GM21423 (cell line): ENCODE results near the gene CYP2C18.
"Not testable (repeated sequence)": the region's sequence is repeated elsewhere in the genome, so short reads cannot be mapped to it uniquely, and the experiment has no call there.

ENCODE experiments used
- ATAC-seq: cut with Tn5 transposase; IDR thresholded peaks from one replicate; pipeline ENCODE4 v1.9.1; 2021; ENCODE audit warnings: mild to moderate bottlenecking, moderate library complexity; ENCODE audit not compliant: unreplicated experiment

CYP2C18 gene

DNA sequence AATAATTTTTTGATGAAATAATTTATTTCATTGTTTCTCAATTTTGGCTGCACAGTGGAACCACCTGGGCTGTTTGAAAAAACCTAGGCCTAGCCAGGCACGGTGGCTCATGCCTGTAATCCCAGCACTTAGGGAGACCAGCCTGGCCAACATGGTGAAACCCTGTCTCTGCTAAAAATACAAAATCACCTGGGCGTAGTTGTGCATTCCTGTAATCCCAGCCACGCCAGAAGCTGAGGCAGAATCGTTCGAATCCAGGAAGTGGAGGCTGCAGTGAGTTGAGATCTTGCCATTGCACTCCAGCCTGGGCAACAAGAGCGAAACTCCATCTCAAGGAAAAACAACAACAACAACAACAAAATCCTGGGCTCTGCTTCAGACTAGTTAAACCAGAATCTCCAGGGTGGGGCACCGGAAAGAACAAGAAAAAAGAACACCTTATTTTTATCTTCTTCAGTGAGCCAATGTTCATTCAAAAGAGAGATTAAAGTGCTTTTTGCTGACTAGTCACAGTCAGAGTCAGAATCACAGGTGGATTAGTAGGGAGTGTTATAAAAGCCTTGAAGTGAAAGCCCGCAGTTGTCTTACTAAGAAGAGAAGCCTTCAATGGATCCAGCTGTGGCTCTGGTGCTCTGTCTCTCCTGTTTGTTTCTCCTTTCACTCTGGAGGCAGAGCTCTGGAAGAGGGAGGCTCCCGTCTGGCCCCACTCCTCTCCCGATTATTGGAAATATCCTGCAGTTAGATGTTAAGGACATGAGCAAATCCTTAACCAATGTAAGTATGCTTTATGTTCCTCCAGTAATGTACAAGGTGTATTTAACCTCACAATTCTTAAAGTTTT lies at the start of gene CYP2C18:
TSS of gene CYP2C18 (plus strand) at position 516 of the 841 bp plus-strand sequence. CDS start at position 607, 91 bp downstream.
- ATAC-seq = no peak

DNA sequence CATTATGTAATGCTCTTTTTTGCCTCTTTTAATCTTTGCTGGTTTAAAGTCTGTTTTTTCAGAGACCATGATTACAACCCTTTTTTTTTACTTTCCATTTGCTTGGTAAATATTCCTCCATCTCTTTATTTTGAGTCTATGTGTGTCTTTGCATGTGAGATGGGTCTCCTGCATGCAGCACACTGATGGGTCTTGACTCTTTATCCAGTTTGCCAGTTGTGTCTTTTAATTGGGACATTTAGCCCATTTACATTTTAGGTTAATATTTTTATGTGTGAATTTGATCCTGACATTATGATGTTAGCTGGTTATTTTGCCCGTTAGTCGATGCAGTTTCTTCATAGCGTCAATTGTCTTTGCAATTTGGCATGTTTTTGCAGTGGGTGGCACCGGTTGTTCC lies 45.4 kb upstream of the CYP2C18 start:
- not testable (repeated sequence) for ATAC-seq

GRCh38 chr10:94639902-94640301 lies 43.6 kb upstream of the CYP2C18 start:
- ATAC-seq = no peak

DNA sequence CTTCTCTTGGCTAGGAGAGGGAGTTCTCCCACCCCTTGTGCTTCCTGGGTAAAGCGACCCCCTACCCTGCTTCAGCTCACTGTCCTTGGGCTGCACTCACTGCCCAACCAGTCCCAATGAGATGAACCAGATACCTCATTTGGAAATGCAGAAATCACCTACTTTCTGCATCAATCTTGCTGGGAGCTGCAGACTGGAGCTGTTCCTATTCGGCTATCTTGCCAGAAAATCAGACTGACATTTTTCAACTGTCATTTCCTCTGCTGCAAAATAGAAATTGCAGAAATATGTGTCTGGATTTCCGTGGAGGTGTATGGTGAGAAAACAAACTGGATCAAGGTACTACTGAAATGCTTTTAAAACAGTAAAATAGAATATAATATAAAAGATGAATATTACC lies 43.0 kb upstream of the CYP2C18 start:
- ATAC-seq = no peak

- ATAC-seq = no peak
Measured at GRCh38 chr10:94641480-94641879, 42.0 kb upstream of the CYP2C18 start.

- ATAC-seq = no peak
Measured at GRCh38 chr10:94644352-94644751, 39.2 kb upstream of the CYP2C18 start.

DNA sequence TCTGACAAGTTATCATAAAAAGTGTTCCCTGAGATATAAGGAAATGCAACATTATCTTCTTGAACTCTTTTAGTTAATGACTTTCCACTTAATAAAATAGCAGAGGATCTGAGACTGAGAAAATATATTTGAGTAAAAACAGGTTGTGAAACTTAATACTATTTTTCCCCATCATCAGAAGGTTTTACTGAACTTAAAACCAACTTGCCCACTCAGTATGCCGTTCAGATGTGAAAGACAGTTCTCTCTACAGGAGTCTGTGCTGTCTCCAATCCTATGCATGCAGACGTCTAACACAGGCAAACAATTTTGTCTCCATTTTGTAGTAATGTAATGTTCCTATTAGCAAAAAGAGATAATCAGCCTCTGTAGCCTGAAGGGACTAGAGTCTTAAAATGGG lies 38.2 kb upstream of the CYP2C18 start:
- ATAC-seq = peak; percentile 79

DNA sequence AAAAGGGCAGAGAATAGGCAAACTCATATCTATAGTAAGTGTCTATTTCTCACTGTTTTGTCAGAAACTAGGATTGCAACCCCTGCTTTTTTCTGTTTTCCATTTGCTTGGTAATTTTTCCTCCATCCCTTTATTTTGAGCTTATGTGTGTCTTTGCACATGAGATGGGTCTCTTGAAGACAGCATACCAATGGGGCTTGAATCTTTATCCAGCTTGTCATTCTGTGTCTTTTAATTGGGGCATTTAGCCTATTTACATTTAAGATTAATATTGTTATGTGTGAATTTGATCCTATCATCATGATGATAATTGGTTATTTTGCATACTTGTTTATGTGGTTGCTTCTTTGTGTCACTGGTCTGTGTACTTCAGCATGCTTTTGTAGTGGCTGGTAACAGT lies 28.3 kb upstream of the CYP2C18 start:
- ATAC-seq = not testable (repeated sequence)

- not testable (repeated sequence) for ATAC-seq
Measured at GRCh38 chr10:94663061-94663460, 20.5 kb upstream of the CYP2C18 start.

GRCh38 chr10:94666391-94667102 lies 17.0 kb upstream of the CYP2C18 start:
- ATAC-seq = no peak

DNA sequence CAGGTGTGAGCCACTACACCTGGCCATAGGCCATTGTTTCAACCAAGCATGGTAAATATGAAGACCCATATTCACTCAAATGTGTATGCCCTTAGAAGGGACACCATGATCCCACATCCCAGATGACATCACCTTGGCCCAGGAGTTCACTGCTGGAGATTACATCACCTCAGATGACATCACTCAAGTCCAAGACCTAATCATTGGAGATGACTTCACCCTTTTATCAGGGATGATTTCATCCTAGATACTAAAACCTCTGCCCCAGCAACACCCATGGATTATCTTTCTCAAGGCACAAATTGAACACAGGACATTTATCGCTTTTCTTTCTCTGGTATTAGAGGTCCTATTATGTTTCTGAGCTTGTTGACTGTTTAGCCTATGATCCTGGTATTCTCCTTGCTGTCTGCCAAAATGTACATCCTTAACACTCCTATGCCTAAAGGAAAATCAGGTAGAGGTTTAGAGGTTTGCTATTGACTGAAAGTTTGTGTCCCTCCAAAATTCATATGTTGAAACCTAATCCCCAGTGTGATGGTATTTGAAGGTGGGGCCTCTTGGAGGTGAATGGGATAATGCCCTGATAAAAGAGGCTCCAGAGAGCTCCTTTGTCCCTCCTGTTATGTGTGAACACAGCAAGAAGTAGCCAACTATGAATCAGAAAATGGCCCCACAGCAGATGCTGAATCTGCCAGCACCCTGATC lies 9.8 kb upstream of the CYP2C18 start:
- ATAC-seq = no peak

DNA sequence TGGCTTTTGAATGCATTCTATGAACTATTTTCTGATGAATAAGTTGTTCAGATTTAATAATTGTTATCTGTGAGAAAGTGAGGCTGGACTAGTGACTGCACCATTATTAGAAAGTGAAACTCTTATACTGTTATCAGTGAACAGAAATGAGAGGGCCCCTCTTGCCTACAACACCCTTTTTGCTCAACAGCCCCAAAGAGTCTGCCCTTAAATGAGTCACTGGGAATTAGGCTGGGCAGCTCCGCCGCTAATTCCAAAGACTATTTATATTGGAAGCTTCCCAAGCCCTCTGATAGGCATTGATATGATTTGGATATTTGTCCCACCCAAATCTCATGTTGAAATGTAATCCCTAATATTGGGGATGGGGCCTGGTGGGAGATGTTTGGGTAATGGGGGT lies 7.0 kb upstream of the CYP2C18 start:
- no peak for ATAC-seq

DNA sequence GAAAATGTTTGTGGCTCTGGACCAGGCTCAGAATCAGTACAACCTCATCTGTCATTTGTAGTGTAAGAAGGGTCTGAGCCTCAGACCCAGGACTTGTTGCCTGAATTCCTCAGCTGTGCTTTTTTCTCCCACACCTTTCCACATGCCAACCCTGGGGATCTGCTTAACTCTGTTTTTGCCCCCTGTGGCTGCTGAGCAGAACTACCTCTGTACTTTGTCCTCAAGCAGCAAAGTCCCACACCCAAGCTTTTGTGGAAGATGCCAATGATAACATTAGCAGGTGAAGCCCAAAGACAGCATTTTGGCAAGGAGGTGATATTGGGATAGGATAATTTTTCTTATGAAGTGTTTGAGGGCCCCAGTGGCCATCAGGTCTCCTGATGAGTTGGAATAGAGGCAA lies 5.8 kb upstream of the CYP2C18 start:
- ATAC-seq = no peak

DNA sequence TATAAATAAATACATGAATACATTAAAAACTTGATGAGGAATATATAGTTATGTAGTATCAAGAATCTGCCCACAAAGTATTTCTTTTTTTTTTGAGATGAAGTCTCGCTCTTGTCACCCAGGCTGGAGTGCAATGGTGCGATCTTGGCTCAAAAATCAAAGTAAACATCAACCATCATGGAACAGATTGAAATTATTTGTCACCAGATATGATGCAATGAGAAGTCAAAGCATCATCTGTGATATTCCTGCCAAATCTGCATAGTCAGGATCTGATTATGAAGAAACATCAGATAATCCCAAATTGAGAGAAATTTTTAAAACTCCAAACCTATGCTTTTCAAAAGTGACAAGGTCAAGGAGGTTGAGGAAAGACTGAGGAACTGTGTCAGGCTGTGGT lies 5.1 kb upstream of the CYP2C18 start:
- ATAC-seq = no peak

GRCh38 chr10:94680544-94680943 lies 3.0 kb upstream of the CYP2C18 start:
- ATAC-seq = peak; percentile 82

DNA sequence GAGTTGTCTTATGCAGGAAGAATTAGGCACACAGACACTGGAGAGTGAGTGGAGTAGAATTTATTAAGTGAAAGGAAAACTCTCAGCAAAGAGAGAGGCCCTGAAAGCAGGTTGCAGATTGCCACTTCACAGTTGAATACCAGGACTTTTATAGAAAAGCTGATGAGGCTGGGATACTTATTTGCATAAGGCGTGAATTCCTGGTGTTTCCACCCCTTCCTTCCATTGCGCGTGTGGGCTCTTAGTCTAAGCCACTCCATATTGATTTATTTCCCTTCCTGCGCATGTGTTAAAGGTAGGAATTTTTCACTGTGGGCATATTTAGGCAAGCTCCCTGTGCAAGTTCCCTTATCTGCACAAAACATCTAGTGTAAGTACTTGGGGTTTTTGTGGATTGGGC lies 893 bp upstream of the CYP2C18 start:
- not testable (repeated sequence) for ATAC-seq

GRCh38 chr10:94687625-94688248 lies 4.2 kb downstream of the CYP2C18 start:
- no peak for ATAC-seq

- no peak for ATAC-seq
Measured at GRCh38 chr10:94706089-94706488, 22.6 kb downstream of the CYP2C18 start.

DNA sequence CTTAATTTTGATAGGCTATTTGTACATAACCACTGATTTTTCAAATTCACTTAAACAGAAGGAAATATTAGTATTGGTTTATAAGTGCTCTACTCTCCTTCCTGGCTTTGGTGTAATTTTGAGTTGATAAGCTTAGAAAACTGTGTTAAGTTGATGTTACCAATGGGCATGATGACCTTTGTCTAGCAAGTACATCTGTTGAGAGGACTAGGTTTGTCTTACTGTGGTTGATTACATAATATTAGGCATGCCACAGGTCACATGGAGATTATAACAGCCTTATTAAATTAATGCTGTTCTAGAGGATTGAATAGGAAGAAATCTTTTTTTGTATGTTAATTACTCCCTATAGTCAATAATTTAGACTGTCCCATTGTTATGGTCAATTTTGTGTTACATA lies 27.0 kb downstream of the CYP2C18 start:
- no peak for ATAC-seq

DNA sequence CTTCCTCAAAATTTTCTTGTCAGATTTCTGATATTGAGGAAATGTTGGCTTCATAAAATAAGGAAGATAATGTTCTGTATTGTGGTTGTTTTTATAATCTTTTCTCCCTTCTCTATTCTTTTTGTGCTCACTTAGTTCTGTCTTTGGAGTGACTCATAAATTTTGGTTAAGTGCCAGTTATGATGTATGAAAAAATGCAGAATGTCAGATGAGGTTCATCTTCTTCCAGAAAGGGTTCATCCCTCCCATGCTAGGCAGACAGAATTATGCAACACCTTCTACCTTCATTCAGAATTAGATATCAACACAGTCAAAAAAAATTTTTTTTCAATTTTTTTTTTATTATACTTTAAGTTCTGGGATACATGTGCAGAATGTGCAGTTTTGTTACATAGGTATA lies 42.3 kb downstream of the CYP2C18 start:
- ATAC-seq = no peak

DNA sequence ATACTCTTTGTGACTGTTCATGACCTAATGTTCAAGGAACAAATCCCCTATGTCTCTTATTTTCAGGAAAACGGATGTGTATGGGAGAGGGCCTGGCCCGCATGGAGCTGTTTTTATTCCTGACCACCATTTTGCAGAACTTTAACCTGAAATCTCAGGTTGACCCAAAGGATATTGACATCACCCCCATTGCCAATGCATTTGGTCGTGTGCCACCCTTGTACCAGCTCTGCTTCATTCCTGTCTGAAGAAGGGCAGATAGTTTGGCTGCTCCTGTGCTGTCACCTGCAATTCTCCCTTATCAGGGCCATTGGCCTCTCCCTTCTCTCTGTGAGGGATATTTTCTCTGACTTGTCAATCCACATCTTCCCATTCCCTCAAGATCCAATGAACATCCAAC lies 51.7 kb downstream of the CYP2C18 start:
- no peak for ATAC-seq
